Stimulated activated CD4-positive, alpha-beta T cell treated with anti-CD3 and anti-CD28 coated beads, Interleukin-12 subunit alpha, Interleukin-12 subunit beta, amount 100 ng/mL, for 24 hours (primary cell): ENCODE results near the gene MALT1.
"Not testable (repeated sequence)": the region's sequence is repeated elsewhere in the genome, so short reads cannot be mapped to it uniquely, and the experiment has no call there.

Source experiments
- DNase-seq, 2 experiments: peaks; one replicate each; pipeline ENCODE4 v3.0.0-alpha.2; 2020; ENCODE audit warnings: low read depth in 2 of 2

Gene MALT1

GRCh38 chr18:58732471-58732870, 61.2 kb downstream of the MALT1 start:
- no peak for DNase-seq

- DNase-seq: no peak
Measured at GRCh38 chr18:58733866-58734265, 62.6 kb downstream of the MALT1 start.

- DNase-seq: no peak
Measured at GRCh38 chr18:58738322-58738721, 67.1 kb downstream of the MALT1 start.

GRCh38 chr18:58745914-58746313, 74.6 kb downstream of the MALT1 start:
- DNase-seq: no peak

GRCh38 chr18:58748899-58749595, 77.8 kb downstream of the MALT1 start:
- DNase-seq: no peak

- no peak for DNase-seq
Measured at GRCh38 chr18:58753976-58754375, 82.7 kb downstream of the MALT1 start.

GRCh38 chr18:58754544-58755068, 83.3 kb downstream of the MALT1 start:
- no peak for DNase-seq

GRCh38 chr18:58755304-58756010, 84.2 kb downstream of the MALT1 start:
- no peak for DNase-seq

GRCh38 chr18:58756148-58756547, 84.9 kb downstream of the MALT1 start:
- no peak for DNase-seq

GRCh38 chr18:58756596-58757240, 85.5 kb downstream of the MALT1 start:
- DNase-seq: no peak

GRCh38 chr18:58757351-58757750, 86.1 kb downstream of the MALT1 start:
- DNase-seq: not testable (repeated sequence)

GRCh38 chr18:58758046-58758445, 86.8 kb downstream of the MALT1 start:
- DNase-seq: no peak

- DNase-seq: no peak
Measured at GRCh38 chr18:58758606-58759005, 87.3 kb downstream of the MALT1 start.

GRCh38 chr18:58761241-58761969, 90.1 kb downstream of the MALT1 start:
- DNase-seq: no peak

- DNase-seq: no peak
Measured at GRCh38 chr18:58761970-58762780, 90.9 kb downstream of the MALT1 start.

GRCh38 chr18:58762781-58763171, 91.5 kb downstream of the MALT1 start:
- no peak for DNase-seq

- no peak for DNase-seq
Measured at GRCh38 chr18:58766164-58766563, 94.9 kb downstream of the MALT1 start.

GRCh38 chr18:58766946-58767345, 95.7 kb downstream of the MALT1 start:
- DNase-seq: no peak

GRCh38 chr18:58768293-58768974, 97.2 kb downstream of the MALT1 start:
- peak; percentile 55 to 66 for DNase-seq

- no peak for DNase-seq
Measured at GRCh38 chr18:58769321-58769720, 98.1 kb downstream of the MALT1 start.

- no peak for DNase-seq
Measured at GRCh38 chr18:58770601-58771000, 99.3 kb downstream of the MALT1 start.
